GM12891 (cell line): Measurements from ENCODE around the gene HOXB7. TPM values are rescaled to one million over a fixed set of nuclear protein-coding genes. Genes with fewer than 3 reads are reported as not detected.
A peak's percentile ranks its signal among the peaks of the same experiment; 100 is the strongest.

Experiments used
- DNase-seq: peaks from one replicate; pipeline ENCODE4 v3.0.0; 2011; ENCODE audit warnings: low spot score; ENCODE audit not compliant: insufficient read length
- FAIRE-seq: peaks from 2 replicates; lab custom pipeline; 2011; peaks lifted over from hg19 to GRCh38; lab: Jason Lieb, UNC
- PAX5 ChIP-seq: IDR thresholded peaks from 2 replicates; pipeline ENCODE4 v1.6.1; 2011; ENCODE audit warnings: low read length, moderate library complexity, mild to moderate bottlenecking; ENCODE audit not compliant: insufficient read depth, severe bottlenecking
- POLR2A ChIP-seq: IDR thresholded peaks from 2 replicates; pipeline ENCODE4 v1.6.1; 2011; ENCODE audit warnings: low read depth, low read length, control low read depth
- POLR2AphosphoS5 ChIP-seq: IDR thresholded peaks from 2 replicates; pipeline ENCODE4 v1.6.1; 2011; ENCODE audit warnings: low read depth, low read length, control low read depth
- POU2F2 ChIP-seq: IDR thresholded peaks from 2 replicates; pipeline ENCODE4 v1.6.1; 2011; ENCODE audit warnings: low read depth, mild to moderate bottlenecking, control low read depth, low read length, moderate library complexity
- SPI1 ChIP-seq: IDR thresholded peaks from 2 replicates; pipeline ENCODE4 v1.6.1; 2011; ENCODE audit warnings: low read depth, low read length, control low read depth
- TAF1 ChIP-seq: IDR thresholded peaks from 2 replicates; pipeline ENCODE4 v1.6.1; 2011; ENCODE audit warnings: low read depth, low read length, control low read depth
- polyA plus RNA-seq: library from polyadenylated mRNA; unstranded; fragments of >200 nt; gene quantifications from one replicate; pipeline ENCODE4 v1.2.1, GENCODE V29; 2012; ENCODE audit warnings: low read depth, missing spikeins, inconsistent platforms; ENCODE audit not compliant: missing spikeins

Gene HOXB7
- 2.3 TPM for polyA plus RNA-seq

- FAIRE-seq (peak; percentile 88), DNase-seq (no peak)
- TF ChIP-seq POU2F2 (no peak), TAF1 (no peak), PAX5 (no peak), POLR2A (no peak; the same call in 1 of the 2 replicates), POLR2AphosphoS5 (no peak), SPI1 (no peak)
Measured at GRCh38 chr17:48610282-48611211, at the start of gene HOXB7. Gene HOXB7 (minus strand): TSS chr17:48611017. CDS start chr17:48610918, 99 bp downstream.

GRCh38 chr17:48655913-48656312, 45.1 kb upstream of the HOXB7 start:
- TF ChIP-seq PAX5 = no peak
- TF ChIP-seq SPI1 = no peak
- no peak for TF ChIP-seq POLR2A
- no peak for TF ChIP-seq POLR2AphosphoS5
- TF ChIP-seq POU2F2 = no peak
- TF ChIP-seq TAF1 = no peak
- no peak for FAIRE-seq
- DNase-seq = no peak

DNA sequence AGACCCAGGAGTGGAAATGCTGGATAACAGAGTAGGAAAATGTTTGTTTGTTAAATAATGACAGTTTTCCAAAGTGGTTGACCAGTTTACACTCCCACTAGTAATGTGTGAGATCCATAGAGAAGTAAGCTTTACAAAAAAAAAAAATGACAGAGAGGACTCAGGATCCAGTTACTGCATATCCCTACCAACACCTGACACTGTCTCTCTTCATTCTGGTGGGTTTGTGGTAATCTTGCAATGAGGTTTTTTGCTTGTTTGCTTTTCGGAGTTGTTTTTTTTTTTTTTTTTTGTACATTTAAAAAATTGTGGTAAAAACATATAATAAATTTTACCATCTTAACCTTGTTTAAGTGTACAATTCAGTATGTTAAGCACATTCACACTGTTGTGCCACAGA, 38.9 kb upstream of the HOXB7 start:
- FAIRE-seq = no peak
- TF ChIP-seq POU2F2 = no peak
- no peak for TF ChIP-seq POLR2A
- TF ChIP-seq POLR2AphosphoS5 = no peak
- no peak for TF ChIP-seq TAF1
- no peak for TF ChIP-seq PAX5
- TF ChIP-seq SPI1 = no peak
- DNase-seq = no peak

GRCh38 chr17:48647963-48648245, 37.1 kb upstream of the HOXB7 start:
- TF ChIP-seq POLR2A (no peak), TAF1 (no peak), POU2F2 (no peak), SPI1 (no peak), POLR2AphosphoS5 (no peak), PAX5 (no peak)
- FAIRE-seq = no peak

DNA sequence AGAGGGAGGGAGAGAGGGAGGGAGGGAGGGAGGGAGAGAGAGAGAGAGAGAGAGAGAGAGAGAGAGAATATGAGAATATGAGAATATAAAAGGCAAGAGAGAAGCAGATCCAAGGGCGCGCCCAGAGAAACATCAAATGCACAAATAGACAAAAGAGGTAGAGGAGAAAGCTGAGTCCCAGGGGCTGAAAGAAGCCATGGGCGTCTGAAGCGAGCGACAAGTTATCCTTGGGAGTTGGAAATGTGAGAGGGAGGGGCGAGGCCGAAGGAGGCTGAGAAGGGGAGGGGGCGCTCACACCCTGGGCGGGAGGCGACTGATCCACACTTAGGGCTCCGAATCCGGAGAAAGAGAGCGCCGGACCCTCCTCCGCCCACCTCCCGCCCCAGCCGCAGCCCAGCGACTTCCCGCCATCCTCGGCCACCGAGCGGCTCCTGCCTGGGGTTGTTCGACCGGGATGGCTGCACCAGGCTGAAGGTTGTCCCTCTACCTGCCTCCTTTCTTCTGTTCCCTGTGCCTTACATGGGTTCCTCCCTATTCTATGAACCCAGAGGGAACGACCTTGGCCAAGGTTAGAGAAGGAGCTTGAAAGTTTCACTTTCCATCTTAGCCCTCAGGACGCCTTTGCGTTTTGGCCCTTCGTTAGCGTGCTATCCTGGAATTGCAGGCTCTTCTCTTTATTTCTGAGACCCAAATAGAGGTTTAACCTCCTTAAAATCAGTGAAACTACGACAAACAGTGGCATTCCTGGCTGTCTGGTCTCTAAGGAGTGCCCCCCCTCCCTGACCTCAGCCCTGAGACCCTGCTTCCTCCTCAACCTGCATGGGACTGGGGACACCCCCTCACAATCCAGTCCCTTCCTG, 36.5 kb upstream of the HOXB7 start:
- no peak for DNase-seq

More at GRCh38 chr17:48647963-48648245, 37.1 kb upstream of the HOXB7 start:
- DNase-seq = no peak

GRCh38 chr17:48646183-48647102, 35.6 kb upstream of the HOXB7 start:
- TF ChIP-seq POU2F2 (no peak), POLR2AphosphoS5 (no peak), PAX5 (no peak), TAF1 (no peak), POLR2A (no peak), SPI1 (no peak)
- FAIRE-seq (no peak), DNase-seq (no peak)

More for the DNA sequence above, 36.5 kb upstream of the HOXB7 start:
- no peak for FAIRE-seq
- TF ChIP-seq POLR2AphosphoS5 (no peak), POLR2A (no peak), POU2F2 (no peak), PAX5 (no peak), SPI1 (no peak), TAF1 (no peak)

DNA sequence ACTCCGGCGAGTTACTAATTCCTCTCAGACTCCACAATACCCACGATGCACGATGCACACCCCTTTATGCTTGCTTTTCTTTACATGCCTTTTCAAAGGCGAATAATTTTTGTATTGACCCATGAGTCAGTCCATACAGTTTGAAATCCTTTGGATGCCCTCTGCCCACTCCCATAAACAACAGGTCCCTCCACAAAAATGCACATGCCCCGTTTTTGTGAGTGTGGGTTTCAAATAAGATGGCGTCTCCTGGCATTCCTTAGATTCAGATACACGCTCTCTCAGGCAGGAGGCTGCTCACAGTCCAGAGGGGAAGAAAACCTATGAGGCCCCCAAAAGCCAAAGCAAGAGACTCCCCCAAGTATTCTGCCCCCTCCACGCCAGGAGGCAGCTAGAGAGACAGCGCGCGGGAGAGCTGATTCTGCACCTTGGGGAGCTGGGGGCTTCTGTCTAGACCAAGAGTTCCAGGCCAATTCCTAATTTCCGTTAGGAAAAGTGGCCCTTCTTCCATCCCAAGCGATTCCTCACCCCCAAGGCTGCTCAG, 34.9 kb upstream of the HOXB7 start:
- DNase-seq = no peak
- no peak for FAIRE-seq
- TF ChIP-seq TAF1 (no peak), SPI1 (no peak), PAX5 (no peak), POLR2AphosphoS5 (no peak), POLR2A (no peak), POU2F2 (no peak)

GRCh38 chr17:48644910-48645557, 34.2 kb upstream of the HOXB7 start:
- DNase-seq = no peak
- no peak for FAIRE-seq
- TF ChIP-seq POLR2AphosphoS5 = no peak
- no peak for TF ChIP-seq SPI1
- no peak for TF ChIP-seq TAF1
- no peak for TF ChIP-seq POLR2A
- no peak for TF ChIP-seq PAX5
- TF ChIP-seq POU2F2 = no peak
